LHCN-M2 (cell line): ENCODE data around the gene CHIC2. TPM values are rescaled to one million over a fixed set of nuclear protein-coding genes. Genes with fewer than 3 reads are reported as not detected.

Source experiments
- DNase-seq: peaks from one replicate; pipeline ENCODE4 v3.0.0-alpha.2; 2012; ENCODE audit warnings: low read depth
- total RNA-seq: library from RNA; depleted of rRNA; stranded (reverse); fragments of >200 nt; gene quantifications from 2 replicates; pipeline ENCODE4 v1.2.3, GENCODE V29; 2014

Gene CHIC2
- total RNA-seq, 1 experiment from 2014 or later: 29.6 TPM

DNA sequence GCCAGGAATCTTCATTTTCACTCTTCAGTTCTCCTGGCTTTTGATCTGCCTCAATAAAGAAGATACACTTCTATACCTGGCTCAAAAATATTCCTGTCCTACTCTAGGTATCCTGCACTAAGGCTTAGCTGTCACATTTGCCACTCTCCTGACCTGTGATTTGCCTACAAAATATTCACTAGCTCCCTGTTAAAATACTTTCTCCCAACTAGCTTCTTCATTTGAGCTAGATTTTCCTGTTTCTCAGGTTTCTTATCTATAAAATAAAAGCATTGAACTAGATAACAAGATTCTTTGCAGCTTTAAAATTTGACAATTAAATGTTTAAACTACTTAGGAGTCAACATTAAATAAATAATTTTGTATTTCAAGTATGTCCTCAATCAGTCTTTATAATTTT lies 53.2 kb downstream of the CHIC2 start:
- no peak for DNase-seq

GRCh38 chr4:54006755-54007154 lies 57.6 kb downstream of the CHIC2 start:
- DNase-seq: no peak

DNA sequence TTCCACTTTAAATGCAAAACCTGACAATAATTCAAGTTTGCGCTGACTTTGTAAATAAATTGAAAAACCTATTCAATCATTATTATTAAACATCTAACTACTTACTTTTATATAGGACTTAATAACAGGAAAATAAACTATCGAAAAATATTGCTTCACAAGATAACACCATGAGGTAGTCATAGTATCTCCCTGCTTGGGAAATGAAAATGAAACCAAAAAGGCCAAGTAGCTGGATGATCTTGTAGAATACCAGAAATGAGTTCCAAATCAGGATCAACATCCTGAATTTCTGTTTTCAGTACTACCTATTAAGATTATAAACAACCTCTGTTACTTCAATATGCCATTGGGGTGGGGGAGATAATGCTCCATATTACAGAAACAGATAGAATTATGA lies 58.9 kb downstream of the CHIC2 start:
- peak; percentile 45 for DNase-seq

GRCh38 chr4:54004463-54004862 lies 59.9 kb downstream of the CHIC2 start:
- peak; percentile 20 for DNase-seq

DNA sequence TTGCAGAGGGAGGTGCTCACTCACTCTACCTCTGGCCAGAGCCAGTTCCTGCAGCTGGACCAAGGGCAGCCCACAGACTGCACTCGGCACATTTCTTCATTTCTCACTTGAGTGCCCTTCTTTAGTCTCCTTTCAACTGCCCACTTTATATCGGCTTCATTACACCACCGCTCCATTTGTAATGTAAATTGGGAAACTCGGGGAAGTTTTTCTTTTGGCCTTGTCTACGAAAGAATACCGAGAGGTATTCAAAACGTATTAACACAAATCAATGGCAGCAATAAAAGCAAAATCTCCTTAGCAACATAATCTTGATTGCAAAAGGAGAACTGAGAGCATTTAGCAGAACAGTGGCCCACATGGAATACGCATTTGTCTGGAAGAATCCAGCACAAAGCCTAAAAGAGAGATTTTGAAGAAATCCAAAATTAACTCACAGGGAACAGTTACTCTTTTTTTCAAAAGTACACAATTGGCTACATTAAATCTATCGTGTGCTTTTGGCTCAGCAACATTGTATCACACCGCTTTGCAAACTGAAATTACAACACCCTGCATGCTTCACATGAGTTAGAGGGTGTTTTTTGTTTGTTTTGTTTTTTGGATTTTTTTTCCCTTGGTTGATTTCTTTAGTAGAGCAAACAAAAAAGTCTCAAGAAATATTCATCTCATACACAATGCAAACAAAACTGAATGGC lies 62.6 kb downstream of the CHIC2 start:
- DNase-seq: no peak

GRCh38 chr4:53997898-53998297 lies 66.5 kb downstream of the CHIC2 start:
- no peak for DNase-seq

DNA sequence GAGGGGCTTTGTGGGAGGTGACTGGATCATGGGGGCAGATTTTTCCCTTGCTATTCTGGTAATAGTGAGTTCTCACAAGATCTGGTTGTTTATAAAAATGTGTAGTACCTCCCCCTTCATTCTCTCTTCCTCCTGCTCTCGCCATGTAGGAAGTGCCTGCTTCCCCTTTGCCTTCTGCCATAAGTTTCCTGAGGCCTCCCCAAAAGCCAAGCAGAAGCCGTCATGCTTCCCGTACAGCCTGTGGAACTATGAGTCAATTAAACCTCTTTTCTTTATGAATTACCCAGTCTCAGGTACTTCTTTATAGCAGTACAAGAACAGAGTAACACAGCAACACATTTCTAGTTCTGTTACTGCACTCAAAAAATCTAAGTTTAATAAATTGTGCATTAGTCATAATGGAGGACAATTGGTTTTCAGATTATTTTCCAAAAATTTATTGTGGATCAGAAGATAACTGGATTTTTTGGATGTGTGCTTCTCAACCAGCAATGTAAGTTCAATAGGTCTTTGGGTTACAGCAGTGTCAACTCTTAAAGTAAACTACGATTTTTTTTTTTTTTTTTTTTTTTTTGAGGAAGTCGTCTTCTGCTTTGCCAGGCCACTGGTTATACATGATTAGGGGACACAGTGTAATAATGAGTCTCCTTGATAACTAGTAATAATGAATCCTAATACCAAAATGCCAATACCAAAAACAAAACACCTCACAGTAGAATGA lies 69.9 kb downstream of the CHIC2 start:
- DNase-seq: no peak

DNA sequence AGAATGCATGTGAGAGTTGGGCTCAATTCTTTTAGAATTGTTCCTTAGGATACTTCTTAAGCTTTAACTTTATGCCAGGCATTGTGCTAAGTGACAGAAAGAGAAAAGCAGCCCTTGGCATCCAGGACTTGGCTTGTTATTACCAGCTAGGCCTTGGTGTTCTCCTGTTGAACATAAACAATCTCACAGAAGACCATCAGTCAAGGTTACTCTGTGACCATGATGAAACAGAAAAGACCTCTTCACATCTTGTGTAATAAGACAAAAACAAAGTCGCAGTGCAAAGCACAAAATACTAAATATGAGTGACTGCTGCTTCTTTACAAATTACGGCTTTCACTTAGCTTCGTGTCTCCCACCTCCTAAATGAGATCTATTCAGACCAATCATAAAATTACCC lies 71.6 kb downstream of the CHIC2 start:
- no peak for DNase-seq

DNA sequence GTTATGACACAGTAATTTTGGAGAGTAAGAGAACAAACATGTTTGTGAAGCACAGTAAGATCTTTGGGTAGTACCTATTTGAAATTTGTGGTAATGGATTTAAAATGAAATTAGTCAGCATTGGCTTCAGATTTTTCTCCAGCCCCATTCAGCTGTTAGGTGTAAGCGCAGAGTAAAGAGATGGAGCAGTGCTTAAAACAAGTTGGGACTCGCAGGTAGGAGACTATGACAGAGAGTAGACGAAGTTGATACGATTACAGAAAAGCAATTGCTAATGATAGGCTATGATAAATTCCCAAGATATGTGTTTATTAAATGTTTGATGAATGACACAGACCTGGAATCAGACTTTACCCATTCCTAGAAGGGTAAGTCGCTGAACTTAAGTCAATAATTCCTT lies 72.6 kb downstream of the CHIC2 start:
- DNase-seq: no peak

- no peak for DNase-seq
These were observed 73.8 kb downstream of the CHIC2 start for GRCh38 chr4:53990641-53991040.

GRCh38 chr4:53987761-53988171 lies 76.6 kb downstream of the CHIC2 start:
- peak; percentile 84 for DNase-seq

DNA sequence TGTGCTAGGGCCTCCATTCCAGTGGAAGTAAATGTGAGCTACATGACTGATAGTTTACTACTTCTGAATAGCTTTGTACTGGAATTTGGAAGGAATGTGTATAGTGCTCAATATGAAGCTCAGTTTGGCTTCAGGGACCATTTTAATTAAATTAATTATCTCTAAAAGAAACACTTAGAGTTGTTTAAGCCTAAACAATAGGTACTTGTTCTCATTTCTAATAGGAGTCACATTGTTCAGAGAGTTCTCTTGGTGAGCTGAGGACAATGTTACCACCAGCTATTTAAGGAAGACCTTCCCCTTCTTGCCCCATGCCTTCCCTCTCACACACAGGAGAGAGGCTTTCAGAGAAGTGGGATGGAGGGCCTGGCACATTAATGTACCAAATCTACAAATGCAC lies 78.3 kb downstream of the CHIC2 start:
- no peak for DNase-seq

DNA sequence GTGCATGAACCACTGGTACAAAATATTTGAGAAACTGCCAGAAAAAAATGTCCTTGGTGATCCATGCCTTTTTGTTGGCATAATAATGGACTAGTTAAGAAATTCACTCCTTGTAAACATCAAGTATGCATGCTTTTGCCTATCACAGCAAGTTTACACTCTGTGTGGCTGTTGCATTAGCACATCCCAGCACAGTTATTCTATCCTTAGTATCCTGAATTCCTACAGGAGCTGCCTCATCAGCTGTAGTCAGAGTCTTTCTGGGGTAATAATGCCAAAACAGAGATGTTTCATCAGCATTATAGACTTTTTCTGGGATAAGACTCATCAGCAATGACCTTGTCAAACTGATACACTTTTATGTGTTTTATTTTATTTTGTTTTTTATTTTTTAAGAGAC lies 82.8 kb downstream of the CHIC2 start:
- peak; percentile 17 for DNase-seq

- no peak for DNase-seq
These were observed 83.3 kb downstream of the CHIC2 start for GRCh38 chr4:53981066-53981465.

- DNase-seq: peak; percentile 32
These were observed 89.8 kb downstream of the CHIC2 start for GRCh38 chr4:53974561-53974960.

DNA sequence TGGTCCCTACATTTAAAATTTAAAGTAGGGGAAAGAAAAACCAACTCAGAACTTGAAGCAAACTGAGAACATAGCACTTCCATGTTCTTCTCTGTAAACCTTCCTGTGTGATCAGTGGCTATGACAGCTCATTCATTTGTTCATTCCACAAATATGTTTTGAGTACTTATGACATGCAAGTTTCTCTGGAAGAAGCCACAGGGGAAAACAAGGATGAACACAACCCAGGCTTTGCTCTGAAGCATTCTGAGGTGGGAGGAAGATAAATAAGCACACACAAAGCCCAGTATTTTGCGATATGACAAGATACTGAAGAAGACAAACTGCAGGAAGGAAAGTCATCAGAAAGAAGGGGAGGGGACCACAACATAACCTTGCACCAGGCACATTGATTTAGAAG lies 96.4 kb downstream of the CHIC2 start:
- DNase-seq: peak; percentile 56

- DNase-seq: peak; percentile 81
These were observed 100.6 kb downstream of the CHIC2 start for GRCh38 chr4:53963781-53964180.

GRCh38 chr4:53963336-53963735 lies 101.1 kb downstream of the CHIC2 start:
- DNase-seq: no peak

DNA sequence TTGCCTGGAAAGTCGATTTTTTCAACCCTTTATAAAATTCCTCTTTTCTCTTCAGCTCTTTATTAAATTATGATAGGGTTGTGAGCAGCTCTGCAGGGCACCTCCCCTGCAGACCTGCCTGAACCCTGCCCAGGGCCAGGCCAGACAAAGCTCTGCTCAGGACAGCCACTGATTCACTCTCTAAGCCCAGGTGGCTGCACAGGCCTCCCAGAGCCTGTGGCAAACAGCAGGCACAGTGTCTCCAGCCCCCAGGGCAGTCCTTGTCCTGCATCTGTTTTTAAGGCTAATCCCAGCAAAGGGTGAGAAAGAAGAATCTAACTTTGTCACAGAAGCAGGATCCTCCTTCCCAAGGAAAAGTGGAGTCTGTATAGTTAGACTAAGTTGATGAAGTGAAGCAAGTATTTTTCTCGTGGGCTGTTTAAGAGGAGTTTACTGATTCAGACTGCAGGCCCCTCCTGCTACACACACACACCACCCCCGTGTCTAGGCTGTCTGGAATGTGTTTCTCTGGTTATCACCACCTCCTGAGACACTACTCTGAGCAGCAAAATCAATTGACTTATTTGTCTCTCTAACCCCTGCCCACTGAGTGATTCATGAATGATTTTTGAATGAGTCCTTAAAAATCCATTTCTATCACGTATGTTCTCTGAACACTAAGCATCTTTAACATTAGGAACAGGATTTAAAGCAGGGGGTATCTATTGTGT lies 101.7 kb downstream of the CHIC2 start:
- DNase-seq: peak; percentile 77

- DNase-seq: peak; percentile 24
These were observed 103.1 kb downstream of the CHIC2 start for GRCh38 chr4:53961351-53961750.

GRCh38 chr4:53960843-53961242 lies 103.6 kb downstream of the CHIC2 start:
- no peak for DNase-seq
